Mesendoderm (in vitro differentiated cells): ENCODE data around the gene COX4I1. TPM values are rescaled to one million over a fixed set of nuclear protein-coding genes. Genes with fewer than 3 reads are reported as not detected.

Source experiments
- DNase-seq: peaks from one replicate; pipeline ENCODE4 v3.0.0; 2013
- H2AK5ac ChIP-seq: 2 replicates; pipeline ENCODE4 v1.6.1; 2013; ENCODE audit warnings: low read length, inconsistent platforms
- H2BK120ac ChIP-seq: 2 replicates; pipeline ENCODE4 v1.6.1; 2013; ENCODE audit warnings: low read depth, mild to moderate bottlenecking, low read length, moderate library complexity, mixed read lengths
- H2BK15ac ChIP-seq: replicated peaks from 2 replicates; pipeline ENCODE4 v1.6.1; 2013; ENCODE audit warnings: low read depth, mild to moderate bottlenecking, moderate library complexity
- H2BK5ac ChIP-seq: 2 replicates; pipeline ENCODE4 v1.6.1; 2013; ENCODE audit warnings: low read length, inconsistent platforms
- H3K18ac ChIP-seq: 2 replicates; pipeline ENCODE4 v1.6.1; 2013; ENCODE audit warnings: mild to moderate bottlenecking, low read length, mixed read lengths
- H3K23ac ChIP-seq: one replicate; pipeline ENCODE4 v1.6.1; 2013; ENCODE audit warnings: low read length
- H3K27ac ChIP-seq: 2 replicates; pipeline ENCODE4 v1.5.1; 2013; ENCODE audit warnings: low read depth, mild to moderate bottlenecking, inconsistent platforms, low read length, moderate library complexity
- H3K27me3 ChIP-seq: 2 replicates; pipeline ENCODE4 v1.6.1; 2013; ENCODE audit warnings: low read length, control low read depth, mild to moderate bottlenecking, inconsistent platforms; ENCODE audit not compliant: insufficient read depth, poor library complexity
- H3K36me3 ChIP-seq: 2 replicates; pipeline ENCODE4 v1.6.1; 2013; ENCODE audit warnings: low read length, inconsistent platforms; ENCODE audit not compliant: control insufficient read depth, insufficient read depth
- H3K4ac ChIP-seq: one replicate; pipeline ENCODE4 v1.6.1; 2013; ENCODE audit warnings: low read depth, mild to moderate bottlenecking, low read length, moderate library complexity
- H3K4me1 ChIP-seq: 2 replicates; pipeline ENCODE4 v1.6.1; 2013; ENCODE audit warnings: low read depth, low read length, inconsistent platforms; ENCODE audit not compliant: control insufficient read depth
- H3K4me2 ChIP-seq: 2 replicates; pipeline ENCODE4 v1.6.1; 2013; ENCODE audit warnings: low read length
- H3K4me3 ChIP-seq: 2 replicates; pipeline ENCODE4 v1.5.1; 2013; ENCODE audit warnings: mild to moderate bottlenecking, low read length
- H3K56ac ChIP-seq: one replicate; pipeline ENCODE4 v1.6.1; 2013; ENCODE audit warnings: low read length
- H3K79me1 ChIP-seq: 2 replicates; pipeline ENCODE4 v1.6.1; 2013; ENCODE audit warnings: low read length, inconsistent platforms
- H3K79me2 ChIP-seq: 2 replicates; pipeline ENCODE4 v1.6.1; 2013; ENCODE audit warnings: mild to moderate bottlenecking, low read length; ENCODE audit not compliant: control insufficient read depth, insufficient read depth
- H3K9ac ChIP-seq: 2 replicates; pipeline ENCODE4 v1.6.1; 2013; ENCODE audit warnings: low read length, inconsistent platforms
- H4K5ac ChIP-seq: one replicate; pipeline ENCODE4 v1.6.1; 2013; ENCODE audit warnings: low read length
- H4K8ac ChIP-seq: one replicate; pipeline ENCODE4 v1.6.1; 2013; ENCODE audit warnings: low read depth, mild to moderate bottlenecking, control low read depth, low read length, moderate library complexity
- WGBS: extraction: QIAGEN DNeasy Blood & Tissue Kit; methylation state at CpG from one replicate; pipeline ENCODE4 v1.1.7; 2013; ENCODE audit warnings: low lambda C conversion rate, missing lambda C conversion rate; ENCODE audit not compliant: insufficient coverage; ENCODE audit errors: extremely low coverage; 5-methylcytosine and 5-hydroxymethylcytosine counted together
- small RNA-seq: library from polyadenylated mRNA; stranded (forward); fragments of <200 nt; extraction: miRNeasy Mini kit (QIAGEN cat#:217004); gene quantifications from one replicate; pipeline ENCODE3, GENCODE V24; 2013; ENCODE audit not compliant: insufficient read depth

COX4I1 gene

DNA sequence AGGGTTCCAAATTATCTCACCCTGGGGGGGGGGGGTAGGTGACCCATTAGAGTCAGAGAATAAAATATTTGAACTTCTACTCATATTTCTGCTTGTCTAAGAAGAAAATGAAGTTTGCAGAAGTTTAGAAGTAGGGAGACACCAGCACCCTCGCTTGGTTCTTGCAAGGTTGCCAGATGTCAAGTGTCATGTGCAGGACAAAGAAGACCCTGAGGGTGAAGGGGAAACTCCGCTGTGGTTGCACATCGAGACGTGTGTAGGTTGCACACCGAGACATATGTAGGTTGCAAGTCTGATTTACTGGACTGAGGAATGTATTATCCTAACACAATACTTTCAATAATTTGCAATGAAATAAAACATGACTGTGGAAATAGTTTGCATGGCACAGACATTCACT lies 57.1 kb downstream of the COX4I1 start:
- H2AK5ac ChIP-seq: no peak overlapping the region
- H3K56ac ChIP-seq: no peak overlapping the region
- H3K27ac ChIP-seq: no peak overlapping the region
- no peak overlapping the region for H2BK120ac ChIP-seq
- no peak overlapping the region for H3K4me2 ChIP-seq
- no peak overlapping the region for H3K9ac ChIP-seq
- H2BK15ac ChIP-seq: no peak overlapping the region
- H3K4ac ChIP-seq: no peak overlapping the region
- no peak overlapping the region for H2BK5ac ChIP-seq
- no peak overlapping the region for H3K4me3 ChIP-seq
- H3K36me3 ChIP-seq: no peaks in the 10 kb centered on the region
- no peaks in the 10 kb centered on the region for H3K27me3 ChIP-seq
- H3K79me2 ChIP-seq: no peaks in the 10 kb centered on the region
- H3K79me1 ChIP-seq: no peaks in the 10 kb centered on the region
- no peak overlapping the region for H3K23ac ChIP-seq
- no peak overlapping the region for H4K8ac ChIP-seq
- H4K5ac ChIP-seq: no peak overlapping the region
- no peaks in the 10 kb centered on the region for H3K4me1 ChIP-seq
- no CpG with 5 or more reads among the region's 5 CpGs for WGBS
- no peak overlapping the region for H3K18ac ChIP-seq
- DNase-seq: no peak

Small RNA genes within 50 kb of the gene (small RNA-seq; reads per million reads assigned to genes)
- gene RNU1-103P: not detected
